DND-41 (cell line): ENCODE measurements around the gene RBKS.

Source experiments
- EZH2 ChIP-seq: IDR thresholded peaks from 3 replicates; pipeline ENCODE4 v1.6.1; 2012; ENCODE audit warnings: borderline replicate concordance, low read depth, mild to moderate bottlenecking, moderate library complexity, low read length, inconsistent platforms; ENCODE audit not compliant: severe bottlenecking
- TF ChIP-seq, protein P1 (sequence below): IDR thresholded peaks from 2 replicates; pipeline ENCODE4 v1.5.1; 2012; ENCODE audit warnings: borderline replicate concordance, low read length, moderate library complexity, mild to moderate bottlenecking; ENCODE audit not compliant: poor library complexity, severe bottlenecking; ENCODE audit errors: extremely low read depth

DNA sequence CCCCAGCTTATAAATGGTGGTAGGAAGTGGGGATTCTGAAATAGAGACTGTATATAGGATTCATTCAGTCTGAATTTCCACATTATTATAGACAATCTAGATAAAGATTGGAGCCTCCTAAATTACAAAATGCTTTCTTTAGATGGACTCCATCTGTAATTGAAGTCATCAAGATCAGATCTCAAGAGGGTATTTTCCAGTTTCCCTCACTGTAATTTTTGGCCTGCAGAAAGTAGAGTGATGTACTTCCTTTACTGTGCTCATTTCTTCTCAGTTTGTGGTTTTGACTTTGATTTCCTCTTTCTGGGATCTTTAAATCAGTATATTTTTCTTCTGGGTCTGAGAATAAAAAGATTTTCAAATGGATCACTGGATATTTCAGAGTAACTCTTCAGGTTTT is 7.5 kb upstream of the RBKS start:
- TF ChIP-seq, protein P1, sequence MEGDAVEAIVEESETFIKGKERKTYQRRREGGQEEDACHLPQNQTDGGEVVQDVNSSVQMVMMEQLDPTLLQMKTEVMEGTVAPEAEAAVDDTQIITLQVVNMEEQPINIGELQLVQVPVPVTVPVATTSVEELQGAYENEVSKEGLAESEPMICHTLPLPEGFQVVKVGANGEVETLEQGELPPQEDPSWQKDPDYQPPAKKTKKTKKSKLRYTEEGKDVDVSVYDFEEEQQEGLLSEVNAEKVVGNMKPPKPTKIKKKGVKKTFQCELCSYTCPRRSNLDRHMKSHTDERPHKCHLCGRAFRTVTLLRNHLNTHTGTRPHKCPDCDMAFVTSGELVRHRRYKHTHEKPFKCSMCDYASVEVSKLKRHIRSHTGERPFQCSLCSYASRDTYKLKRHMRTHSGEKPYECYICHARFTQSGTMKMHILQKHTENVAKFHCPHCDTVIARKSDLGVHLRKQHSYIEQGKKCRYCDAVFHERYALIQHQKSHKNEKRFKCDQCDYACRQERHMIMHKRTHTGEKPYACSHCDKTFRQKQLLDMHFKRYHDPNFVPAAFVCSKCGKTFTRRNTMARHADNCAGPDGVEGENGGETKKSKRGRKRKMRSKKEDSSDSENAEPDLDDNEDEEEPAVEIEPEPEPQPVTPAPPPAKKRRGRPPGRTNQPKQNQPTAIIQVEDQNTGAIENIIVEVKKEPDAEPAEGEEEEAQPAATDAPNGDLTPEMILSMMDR = no peak
- TF ChIP-seq EZH2 = no peak
